ENCODE measurements around the gene POLDIP2. TPM values are rescaled to one million over a fixed set of nuclear protein-coding genes. Genes with fewer than 3 reads are reported as not detected.
A peak's percentile ranks its signal among the peaks of the same experiment; 100 is the strongest.

Gene POLDIP2
- total RNA-seq, 1 experiment from 2014 or later: 105 TPM

GRCh38 chr17:28372203-28372944, 15.0 kb upstream of the POLDIP2 start:
- H3K4me3 Mint-ChIP-seq (ENCODE audit: unreplicated experiment): peak overlapping the region; percentile 31
- CTCF ChIA-PET: no interaction called here
- no peaks in the 10 kb centered on the region for H3K27me3 Mint-ChIP-seq (ENCODE audit: insufficient read depth, unreplicated experiment)
- BruUV-seq (replicated peaks): no TSS peak
- peak overlapping the region; percentile 70 for H3K27ac Mint-ChIP-seq (ENCODE audit: low read depth, unreplicated experiment)
- no peaks in the 10 kb centered on the region for H3K9me3 Mint-ChIP-seq (ENCODE audit: unreplicated experiment)
- DNase-seq (ENCODE audit: unreplicated experiment): no peak
- POLR2A ChIA-PET: interaction anchor here (0.7 kb wide), 1 partner anchor 27 kb away, joined by 3 read pairs; no protein-coding TSS in a partner anchor
- TF ChIP-seq, protein P1, sequence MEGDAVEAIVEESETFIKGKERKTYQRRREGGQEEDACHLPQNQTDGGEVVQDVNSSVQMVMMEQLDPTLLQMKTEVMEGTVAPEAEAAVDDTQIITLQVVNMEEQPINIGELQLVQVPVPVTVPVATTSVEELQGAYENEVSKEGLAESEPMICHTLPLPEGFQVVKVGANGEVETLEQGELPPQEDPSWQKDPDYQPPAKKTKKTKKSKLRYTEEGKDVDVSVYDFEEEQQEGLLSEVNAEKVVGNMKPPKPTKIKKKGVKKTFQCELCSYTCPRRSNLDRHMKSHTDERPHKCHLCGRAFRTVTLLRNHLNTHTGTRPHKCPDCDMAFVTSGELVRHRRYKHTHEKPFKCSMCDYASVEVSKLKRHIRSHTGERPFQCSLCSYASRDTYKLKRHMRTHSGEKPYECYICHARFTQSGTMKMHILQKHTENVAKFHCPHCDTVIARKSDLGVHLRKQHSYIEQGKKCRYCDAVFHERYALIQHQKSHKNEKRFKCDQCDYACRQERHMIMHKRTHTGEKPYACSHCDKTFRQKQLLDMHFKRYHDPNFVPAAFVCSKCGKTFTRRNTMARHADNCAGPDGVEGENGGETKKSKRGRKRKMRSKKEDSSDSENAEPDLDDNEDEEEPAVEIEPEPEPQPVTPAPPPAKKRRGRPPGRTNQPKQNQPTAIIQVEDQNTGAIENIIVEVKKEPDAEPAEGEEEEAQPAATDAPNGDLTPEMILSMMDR (IDR thresholded peaks at IDR 0.05; ENCODE audit: unreplicated experiment): no peak
- peaks cover 5% of the 10 kb centered on the region for H3K4me1 Mint-ChIP-seq (ENCODE audit: insufficient read depth, unreplicated experiment)
- no peaks in the 10 kb centered on the region for H3K36me3 Mint-ChIP-seq (ENCODE audit: insufficient read depth, unreplicated experiment)
- intact Hi-C loops (cut with micrococcal nuclease): no loop called here

- Mint-ChIP-seq H3K27ac (ENCODE audit: low read depth, unreplicated experiment) (peak within 1 kb of the TSS; percentile 70), H3K27me3 (ENCODE audit: insufficient read depth, unreplicated experiment) (no peaks in the 10 kb centered on the region), H3K4me3 (ENCODE audit: unreplicated experiment) (peak within 1 kb of the TSS; percentile 70), H3K4me1 (ENCODE audit: insufficient read depth, unreplicated experiment) (peaks cover 5% of the 10 kb centered on the region), H3K9me3 (ENCODE audit: unreplicated experiment) (no peaks in the 10 kb centered on the region), H3K36me3 (ENCODE audit: insufficient read depth, unreplicated experiment) (peaks cover 2% of the 10 kb centered on the region)
- CTCF ChIA-PET: interaction anchor here (3.9 kb wide), 1 partner anchor 45 kb away, joined by 16 read pairs; no protein-coding TSS in a partner anchor
- POLR2A ChIA-PET: interaction anchor here (1.6 to 1.9 kb wide), 2 partner anchors 8 to 14 kb away, joined by 7 to 9 read pairs; partner anchors contain the start of gene POLDIP2
- no TSS peak for BruUV-seq (replicated peaks)
- peak; percentile 27 for DNase-seq (ENCODE audit: unreplicated experiment)
- intact Hi-C loops (cut with micrococcal nuclease): no loop called here
- TF ChIP-seq, protein P1 (IDR thresholded peaks at IDR 0.05; ENCODE audit: unreplicated experiment): no peak
Observed at GRCh38 chr17:28371245-28372202, 14.2 kb upstream of the POLDIP2 start, which contains the start of gene SARM1. Gene SARM1, plus strand, starts transcription at chr17:28371694. Its CDS starts 339 bp downstream, at chr17:28372033.

- BruUV-seq (replicated peaks): no TSS peak
- intact Hi-C loops (cut with micrococcal nuclease): no loop called here
- no peak for DNase-seq (ENCODE audit: unreplicated experiment)
- TF ChIP-seq, protein P1 (IDR thresholded peaks at IDR 0.05; ENCODE audit: unreplicated experiment): no peak
- peaks cover 4% of the 10 kb centered on the region for H3K36me3 Mint-ChIP-seq (ENCODE audit: insufficient read depth, unreplicated experiment)
- H3K4me1 Mint-ChIP-seq (ENCODE audit: insufficient read depth, unreplicated experiment): peaks cover 5% of the 10 kb centered on the region
- H3K27me3 Mint-ChIP-seq (ENCODE audit: insufficient read depth, unreplicated experiment): no peaks in the 10 kb centered on the region
- no peaks in the 10 kb centered on the region for H3K9me3 Mint-ChIP-seq (ENCODE audit: unreplicated experiment)
- H3K27ac Mint-ChIP-seq (ENCODE audit: low read depth, unreplicated experiment): peak overlapping the region; percentile 70
- peak overlapping the region; percentile 70 for H3K4me3 Mint-ChIP-seq (ENCODE audit: unreplicated experiment)
- POLR2A ChIA-PET: interaction anchor here (1.6 to 1.9 kb wide), 2 partner anchors 9 to 13 kb away, joined by 7 to 9 read pairs; partner anchors contain the start of gene POLDIP2
- CTCF ChIA-PET: interaction anchor here (1.1 to 3.9 kb wide), 2 partner anchors 22 to 46 kb away, joined by 3 to 16 read pairs; no protein-coding TSS in a partner anchor
Observed at GRCh38 chr17:28370744-28371103, 13.4 kb upstream of the POLDIP2 start.
